GM21619 (cell line): ENCODE measurements around the gene NRSN2.
"Not testable (repeated sequence)": the region's sequence is repeated elsewhere in the genome, so short reads cannot be mapped to it uniquely, and the experiment has no call there.

Experiments
- ATAC-seq: cut with Tn5 transposase; IDR thresholded peaks from one replicate; pipeline ENCODE4 v1.9.1; 2021; ENCODE audit not compliant: unreplicated experiment

Gene NRSN2

DNA sequence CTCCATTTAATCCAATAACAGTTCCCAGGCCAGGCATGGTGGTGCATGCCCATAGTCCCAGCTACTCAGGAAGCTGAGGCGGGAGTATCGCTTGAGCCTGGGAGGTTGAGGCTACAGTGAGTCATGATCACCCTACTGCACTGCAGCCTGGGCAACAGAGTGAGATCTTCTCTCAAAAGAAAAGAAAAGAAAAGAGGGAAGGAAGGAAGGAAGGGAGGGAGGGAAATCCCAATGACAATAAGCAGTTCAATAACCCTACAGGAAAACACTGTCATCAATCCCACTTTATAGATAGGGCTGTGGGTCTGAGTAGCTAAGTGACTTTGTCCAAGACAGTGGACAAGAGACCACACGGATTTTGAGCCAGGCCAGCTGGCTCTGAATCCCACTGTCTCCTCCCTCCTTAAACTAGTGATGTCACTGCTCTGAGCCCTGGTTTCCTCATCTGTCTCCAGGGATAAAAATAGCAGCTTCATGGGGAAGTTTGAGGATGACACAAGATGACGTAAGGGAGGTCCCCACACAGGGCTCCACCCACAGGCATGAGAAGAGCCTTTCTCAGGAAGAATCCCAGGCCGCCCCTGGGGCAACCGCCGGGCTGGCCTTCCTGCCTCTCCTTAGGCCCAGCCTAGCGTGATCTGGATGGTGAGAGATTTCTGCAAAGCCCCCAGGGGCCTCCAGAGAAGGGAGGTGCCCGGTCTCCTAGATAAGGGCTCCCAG, 26.4 kb downstream of the NRSN2 start:
- no peak for ATAC-seq

DNA sequence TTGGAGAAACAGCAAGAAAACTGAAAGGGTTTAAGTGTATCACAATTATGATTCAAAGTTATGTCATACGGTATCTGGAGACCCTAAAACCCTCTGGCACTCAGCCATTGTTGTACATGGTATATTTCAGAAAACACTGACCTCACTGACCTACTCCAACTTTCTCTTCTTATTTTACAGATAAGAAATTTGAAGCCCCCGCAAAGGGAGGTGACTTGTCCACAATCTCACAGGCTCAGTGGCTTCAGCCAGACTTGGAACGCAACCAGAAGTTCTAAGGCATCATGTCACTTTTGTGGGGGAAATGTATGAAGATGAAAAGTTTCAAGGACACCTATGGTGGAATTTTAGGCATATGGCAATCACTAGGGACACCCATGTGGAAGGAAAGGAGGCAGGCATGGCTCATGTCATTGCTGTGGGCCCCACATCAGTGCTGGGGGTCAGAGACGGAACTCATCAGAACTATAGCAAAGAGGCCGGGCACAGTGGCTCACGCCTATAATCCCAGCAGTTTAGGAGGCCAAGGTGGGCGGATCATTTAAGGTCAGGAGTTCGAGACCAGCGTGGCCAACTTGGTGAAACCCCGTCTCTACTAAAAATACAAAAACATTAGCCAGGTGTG, 28.5 kb downstream of the NRSN2 start:
- no peak for ATAC-seq

DNA sequence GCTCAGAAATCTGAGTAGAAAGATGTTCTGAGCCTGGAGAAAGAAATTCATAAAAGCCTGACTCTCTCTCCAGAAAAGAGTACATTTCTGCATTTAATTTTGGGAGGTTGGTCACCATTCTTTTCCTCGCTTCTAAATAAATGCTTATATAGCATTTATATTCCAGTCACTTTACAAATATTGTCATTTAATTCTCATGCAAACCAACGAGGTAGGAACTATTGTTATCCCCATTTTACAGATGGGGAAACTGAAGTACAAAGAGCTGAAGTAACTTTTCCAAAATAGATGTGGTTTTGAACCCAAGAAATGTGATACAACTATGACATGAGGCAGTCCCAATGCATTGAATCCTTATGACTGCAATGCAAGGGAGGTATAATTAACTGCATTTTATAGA, 29.2 kb downstream of the NRSN2 start:
- ATAC-seq, result no peak

DNA sequence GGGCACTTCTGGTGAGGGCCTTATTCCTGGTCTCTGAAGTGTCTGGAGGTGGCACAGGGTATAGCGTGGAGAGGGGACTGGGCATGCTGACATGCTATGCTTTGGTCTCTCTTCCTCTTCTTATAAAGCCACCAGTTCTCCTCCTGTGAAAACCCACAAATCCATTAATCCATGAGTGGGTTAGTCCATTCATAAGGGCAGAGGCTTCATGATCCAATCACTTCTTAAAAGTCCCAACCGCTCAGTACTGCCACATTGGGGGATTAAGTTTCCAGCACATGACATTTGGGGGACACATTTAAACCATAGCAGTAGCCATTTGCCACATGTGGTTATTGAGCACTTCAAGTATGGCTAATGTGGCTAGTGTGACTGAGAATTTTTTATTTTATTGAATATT, 29.8 kb downstream of the NRSN2 start:
- ATAC-seq, result no peak

DNA sequence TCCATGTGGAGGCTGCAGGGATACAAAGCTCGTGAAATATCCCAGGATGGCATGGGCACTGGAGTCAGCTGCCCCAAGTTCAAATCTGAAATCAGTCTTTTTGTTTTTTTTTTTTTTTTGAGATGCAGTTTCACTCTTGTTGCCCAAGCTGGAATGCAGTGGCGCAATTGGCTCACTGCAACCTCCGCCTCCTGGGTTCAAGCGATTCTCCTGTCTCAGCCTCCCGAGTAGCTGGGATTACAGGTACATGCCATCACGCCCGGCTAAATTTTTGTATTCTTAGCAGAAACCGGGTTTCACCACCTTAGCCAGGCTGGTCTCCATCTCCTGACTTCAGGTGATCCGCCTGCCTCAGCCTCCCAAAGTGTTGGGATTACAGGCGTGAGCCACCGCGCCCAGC, 30.7 kb downstream of the NRSN2 start:
- not testable (repeated sequence) for ATAC-seq

DNA sequence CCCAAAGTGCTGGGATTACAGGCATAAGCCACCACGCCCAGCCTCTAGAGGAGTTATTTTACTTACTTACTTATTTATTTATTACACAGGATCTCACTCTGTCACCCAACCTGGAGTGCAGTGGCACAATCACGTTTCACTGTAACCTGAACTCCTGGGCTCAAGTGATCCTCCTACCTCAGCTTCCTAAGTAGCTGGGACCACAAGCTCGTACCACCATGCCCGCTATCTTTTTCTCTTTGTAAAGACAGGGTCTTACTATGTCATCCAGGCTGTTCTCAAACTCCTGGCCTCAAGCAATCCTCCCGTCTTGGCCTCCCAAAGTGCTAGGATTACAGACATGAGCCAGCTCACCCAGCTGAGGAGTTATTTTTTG, 32.0 kb downstream of the NRSN2 start:
- ATAC-seq, result no peak

DNA sequence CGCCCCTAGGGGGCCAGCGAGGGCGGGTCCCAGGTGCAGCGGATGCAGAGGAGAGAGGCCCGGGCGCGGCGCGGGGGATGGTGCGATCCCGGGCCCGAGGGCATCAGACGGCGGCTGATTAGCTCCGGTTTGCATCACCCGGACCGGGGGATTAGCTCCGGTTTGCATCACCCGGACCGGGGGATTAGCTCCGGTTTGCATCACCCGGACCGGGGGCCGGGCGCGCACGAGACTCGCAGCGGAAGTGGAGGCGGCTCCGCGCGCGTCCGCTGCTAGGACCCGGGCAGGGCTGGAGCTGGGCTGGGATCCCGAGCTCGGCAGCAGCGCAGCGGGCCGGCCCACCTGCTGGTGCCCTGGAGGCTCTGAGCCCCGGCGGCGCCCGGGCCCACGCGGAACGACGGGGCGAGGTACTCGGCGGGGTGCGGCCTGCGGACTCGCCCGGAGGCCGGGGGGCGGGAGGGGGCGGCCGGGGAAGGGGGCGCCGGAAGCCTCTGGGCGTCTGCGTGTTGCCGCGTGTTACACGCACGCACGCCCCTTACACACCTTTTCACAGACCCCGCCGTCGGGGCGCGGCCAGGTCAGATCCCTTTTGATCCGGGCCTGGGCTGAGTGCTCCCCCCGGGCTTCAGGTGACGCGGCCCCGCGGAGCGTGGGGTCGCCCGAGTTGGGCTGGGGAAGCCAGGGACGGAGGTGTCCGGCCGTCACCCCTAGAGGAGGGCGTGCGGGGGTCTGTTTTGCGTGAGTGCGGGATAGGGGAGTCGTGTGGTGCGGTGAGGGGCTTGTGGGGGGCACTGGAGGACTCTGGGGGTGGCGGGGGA, 34.1 kb downstream of the NRSN2 start:
- ATAC-seq, result peak; percentile 56

DNA sequence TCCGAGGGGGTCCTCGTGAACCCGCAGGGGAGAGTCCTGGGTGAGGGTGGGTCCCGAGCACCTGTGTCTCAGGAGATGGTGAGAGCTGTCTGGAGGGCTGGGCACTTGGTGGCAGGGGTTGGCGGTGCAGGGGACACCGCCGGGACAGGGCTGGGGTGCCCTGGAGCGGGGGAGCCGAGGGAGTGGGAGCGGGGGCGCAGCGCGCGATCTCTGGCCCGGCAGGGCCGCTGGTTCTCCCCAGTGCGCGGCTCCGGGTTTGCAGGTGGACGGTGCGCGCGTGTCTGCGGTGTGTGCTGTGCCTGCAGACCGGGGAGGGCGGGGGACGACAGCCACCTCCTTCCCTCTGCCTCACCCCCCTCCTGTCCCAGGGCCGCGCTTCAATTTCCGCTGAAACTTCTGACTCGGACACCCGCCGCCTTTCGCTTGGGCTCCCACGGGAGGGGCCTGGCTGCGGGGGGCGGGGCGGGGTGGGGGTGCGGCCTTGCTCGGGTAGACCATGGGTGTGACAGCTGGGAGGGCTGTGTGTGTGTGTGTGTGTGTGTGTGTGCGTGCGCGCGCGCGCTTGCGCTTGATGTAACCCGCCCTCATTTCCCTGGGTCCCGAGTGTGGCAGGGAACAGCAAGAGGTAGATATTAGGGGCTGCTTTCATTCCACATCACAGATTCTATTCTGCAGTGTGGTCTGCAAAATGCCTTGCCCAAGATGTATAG, 34.8 kb downstream of the NRSN2 start:
- ATAC-seq, result peak; percentile 62

DNA sequence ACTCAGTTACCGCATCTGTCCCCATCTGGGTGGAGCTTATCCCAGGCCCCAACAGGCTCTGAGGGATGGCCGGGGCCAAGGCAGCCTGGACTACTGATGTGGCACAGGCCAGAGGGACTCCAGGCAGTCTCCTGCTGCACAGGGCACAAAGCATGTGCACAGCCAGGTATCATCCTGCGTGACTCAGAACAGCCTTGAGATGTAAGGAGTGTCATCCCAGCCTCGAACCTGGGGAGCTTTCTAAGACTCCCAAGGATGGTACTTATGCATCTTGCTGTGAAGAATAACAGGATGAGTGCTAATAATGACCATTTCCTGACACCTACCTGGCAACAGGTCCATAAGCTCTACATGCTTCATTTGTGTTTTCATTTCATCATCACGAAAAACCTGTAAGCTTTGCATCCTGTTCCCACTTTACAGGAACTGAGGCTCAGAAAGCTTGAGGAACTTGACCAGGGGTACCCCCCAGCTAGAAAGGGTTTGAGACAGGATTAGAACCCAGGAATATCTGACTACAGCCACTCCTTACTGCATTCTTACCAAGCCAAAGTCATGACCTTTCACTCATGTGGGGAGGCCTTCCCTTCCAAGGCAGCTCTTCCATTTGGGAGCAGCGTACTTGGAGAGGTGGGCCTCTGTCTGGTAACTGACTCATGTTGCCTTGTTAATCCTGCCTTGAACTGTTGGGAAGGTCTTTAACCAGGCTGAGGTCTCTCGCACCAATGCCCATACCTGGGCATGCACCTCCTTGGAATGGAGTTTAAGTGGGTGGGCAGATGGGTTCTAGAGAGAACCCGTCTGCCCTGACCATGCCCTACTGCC, 35.6 kb downstream of the NRSN2 start:
- ATAC-seq, result no peak

DNA sequence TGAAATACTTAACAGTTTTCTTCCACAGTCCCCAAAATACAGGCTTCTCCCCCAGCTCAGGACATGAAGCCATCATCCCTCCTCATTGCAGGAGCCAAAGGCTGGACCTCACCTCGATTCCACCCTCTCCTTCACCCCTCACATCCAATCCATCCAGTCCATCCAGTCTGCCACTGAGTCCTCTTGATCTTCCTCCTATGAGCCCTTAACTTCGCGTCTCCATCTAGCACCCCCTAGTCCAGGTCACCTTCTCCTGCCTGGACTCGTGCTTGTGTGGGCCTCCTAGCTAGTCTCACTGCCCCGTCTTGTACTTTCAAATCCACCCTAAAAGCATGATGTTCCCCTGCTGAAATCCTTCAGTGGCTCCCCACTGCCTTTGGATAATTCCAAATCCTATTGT, 37.0 kb downstream of the NRSN2 start:
- ATAC-seq, result no peak

DNA sequence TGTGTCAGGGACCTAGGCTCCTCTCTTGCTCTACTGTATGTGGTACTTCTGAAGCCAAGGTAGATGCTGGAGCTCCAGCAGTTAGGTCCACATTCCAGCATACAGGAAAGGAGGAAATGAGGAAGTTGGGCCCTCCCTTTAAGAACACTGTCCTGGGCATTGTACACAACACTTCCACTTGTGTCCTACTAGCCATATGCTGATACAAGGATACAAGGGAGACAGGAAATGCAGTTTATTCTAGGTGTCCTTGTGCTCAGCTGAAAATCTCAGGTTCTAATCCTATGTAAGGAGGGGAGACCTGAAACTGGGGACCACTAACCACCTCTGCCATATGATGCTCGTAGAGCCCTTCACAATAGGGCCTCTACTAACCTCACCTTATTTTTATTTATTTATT, 37.8 kb downstream of the NRSN2 start:
- ATAC-seq, result no peak

DNA sequence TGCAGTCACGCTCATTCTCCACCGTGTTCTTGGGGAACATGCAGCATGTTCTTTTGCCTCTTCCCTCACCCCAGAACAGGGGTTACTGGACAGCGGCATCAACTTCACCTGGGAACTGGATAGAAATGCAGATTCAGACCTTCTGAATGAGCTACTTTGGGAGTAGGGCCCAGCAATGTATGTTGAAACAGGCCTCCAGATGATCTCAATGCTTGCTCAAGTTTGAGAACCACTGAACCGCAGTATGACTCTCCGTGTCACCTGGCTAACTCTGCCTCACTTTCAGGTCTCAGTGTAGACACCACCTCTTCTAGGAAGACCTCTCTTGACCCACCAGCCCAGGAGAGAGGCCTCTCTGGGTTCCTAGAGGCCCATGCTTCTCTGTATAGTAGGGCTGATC, 38.5 kb downstream of the NRSN2 start:
- no peak for ATAC-seq

DNA sequence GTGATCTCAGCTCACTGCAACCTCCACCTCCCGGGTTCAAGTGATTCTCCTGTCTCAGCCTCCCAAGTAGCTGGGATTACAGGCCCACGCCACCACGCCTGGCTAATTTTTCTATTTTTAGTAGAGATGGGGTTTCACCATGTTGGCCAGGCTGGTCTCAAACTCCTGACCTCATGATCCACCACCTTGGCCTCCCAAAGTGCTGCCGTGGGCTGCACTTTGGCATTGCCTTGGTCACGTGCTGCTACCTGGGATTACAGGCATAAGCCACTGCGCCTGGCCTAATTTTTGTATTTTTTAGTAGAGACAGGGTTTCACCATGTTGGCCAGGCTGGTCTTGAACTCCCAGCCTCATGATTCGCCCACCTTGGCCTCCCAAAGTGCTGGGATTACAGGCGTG, 39.7 kb downstream of the NRSN2 start:
- ATAC-seq, result not testable (repeated sequence)

DNA sequence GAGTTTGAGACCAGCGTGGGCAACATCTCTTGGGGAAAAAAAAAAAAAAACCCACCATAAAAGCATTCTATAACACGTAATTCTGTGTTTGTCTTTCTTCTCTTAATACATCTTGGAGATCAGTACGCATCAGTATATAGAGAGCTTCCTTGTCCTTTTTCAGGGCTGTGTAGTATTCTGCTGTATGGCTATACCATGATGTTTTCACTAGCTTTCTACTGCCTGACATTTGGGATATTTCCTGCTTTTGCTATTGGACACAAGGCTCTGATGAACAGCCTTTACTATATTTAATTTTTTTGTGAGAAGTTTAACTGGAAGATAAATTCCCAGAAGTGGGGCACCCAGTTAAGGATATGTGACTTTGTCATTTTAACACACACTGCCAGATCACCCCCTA, 40.6 kb downstream of the NRSN2 start:
- no peak for ATAC-seq

DNA sequence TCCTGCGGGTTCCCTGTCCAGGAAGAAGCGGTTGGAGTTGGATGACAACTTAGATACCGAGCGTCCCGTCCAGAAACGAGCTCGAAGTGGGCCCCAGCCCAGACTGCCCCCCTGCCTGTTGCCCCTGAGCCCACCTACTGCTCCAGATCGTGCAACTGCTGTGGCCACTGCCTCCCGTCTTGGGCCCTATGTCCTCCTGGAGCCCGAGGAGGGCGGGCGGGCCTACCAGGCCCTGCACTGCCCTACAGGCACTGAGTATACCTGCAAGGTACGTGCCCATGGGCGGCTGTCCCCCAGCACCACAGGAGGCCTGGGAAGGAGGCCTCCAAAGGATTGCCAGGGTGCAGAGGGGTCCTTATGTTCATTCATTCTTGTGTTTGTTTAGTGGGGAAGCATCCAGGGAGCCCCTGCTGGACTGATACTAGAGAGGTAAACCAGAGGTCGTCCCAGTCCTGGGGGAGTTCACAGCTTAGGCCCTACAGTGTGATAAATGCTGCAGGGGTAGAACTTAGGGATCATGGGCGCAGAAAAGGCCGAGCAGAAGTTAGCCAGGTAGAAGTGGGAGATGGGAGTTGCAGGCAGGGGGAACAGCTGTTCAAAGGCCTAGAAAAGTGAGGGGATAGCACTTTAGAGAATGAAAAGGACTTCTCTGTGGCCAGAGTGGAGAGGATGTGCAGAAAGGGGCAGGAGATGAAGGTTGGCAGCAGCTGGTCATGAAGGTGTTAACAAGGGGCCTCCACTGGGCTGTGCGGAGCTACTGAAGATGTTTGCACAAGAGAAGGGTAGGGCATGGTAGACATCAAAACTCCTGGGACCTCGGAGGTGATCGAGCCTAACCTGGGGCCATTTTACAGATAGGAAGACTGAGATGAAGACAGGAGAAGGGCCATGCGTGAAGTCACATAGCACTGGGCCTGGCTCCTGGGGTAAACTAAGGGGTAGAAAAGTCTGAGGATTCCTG, 41.4 kb downstream of the NRSN2 start:
- ATAC-seq, result no peak

DNA sequence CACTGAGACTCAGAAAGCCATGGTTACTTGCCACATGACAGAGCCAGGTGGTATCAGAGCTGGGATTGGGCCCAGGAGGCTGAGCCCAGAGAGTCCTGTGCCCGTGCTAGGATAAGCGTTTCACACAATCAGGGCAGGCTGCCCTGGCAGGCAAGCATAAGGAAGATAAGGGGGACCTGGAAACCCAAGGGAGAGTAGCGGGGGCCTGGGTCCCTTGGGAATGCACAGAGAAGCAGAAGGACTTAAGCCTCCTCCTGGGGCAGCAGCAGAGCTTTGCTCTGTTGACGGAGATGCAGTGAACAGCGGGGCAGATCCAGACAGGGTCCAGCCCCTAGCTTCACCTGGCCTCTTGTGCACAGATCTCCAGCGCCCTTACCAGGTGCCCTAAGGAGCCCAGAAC, 42.3 kb downstream of the NRSN2 start:
- no peak for ATAC-seq

DNA sequence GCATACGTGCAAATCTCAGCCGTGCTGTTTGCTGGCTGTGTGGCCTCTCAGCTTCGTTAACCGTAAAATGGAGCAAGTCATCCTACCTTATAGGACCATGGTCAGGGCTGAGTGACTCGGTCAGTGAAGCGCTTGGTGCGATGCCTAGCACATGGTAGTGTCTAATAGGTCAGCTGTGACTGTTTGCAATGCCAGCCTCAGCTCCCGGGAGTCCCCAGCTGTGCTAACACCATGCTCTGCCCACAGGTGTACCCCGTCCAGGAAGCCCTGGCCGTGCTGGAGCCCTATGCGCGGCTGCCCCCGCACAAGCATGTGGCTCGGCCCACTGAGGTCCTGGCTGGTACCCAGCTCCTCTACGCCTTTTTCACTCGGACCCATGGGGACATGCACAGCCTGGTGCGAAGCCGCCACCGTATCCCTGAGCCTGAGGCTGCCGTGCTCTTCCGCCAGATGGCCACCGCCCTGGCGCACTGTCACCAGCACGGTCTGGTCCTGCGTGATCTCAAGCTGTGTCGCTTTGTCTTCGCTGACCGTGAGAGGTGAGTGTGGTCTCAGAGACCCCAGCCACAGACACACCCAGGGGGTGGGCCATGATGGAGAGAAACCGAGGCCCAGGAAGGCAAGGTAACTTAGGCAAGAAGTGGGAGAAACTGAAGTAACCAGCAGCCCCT, 44.3 kb downstream of the NRSN2 start:
- no peak for ATAC-seq

DNA sequence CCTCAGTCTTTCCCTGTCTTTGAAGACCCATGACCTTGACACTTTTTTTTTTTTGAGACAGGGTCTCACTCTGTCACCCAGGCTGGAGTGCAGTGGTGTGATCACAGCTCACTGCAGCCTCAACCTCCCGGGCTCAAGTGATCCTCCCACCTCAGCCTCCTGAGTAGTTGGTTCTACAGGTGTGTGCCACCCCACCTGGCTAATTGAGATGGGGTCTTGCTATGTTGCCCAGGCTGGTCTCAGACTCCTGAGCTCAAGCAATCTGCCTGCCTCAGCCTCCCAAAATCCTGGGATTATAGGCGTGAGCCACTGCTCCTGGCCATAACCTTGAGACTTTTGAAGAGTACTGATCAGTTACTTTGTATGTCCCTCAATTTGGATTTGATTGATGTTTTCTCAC, 46.4 kb downstream of the NRSN2 start:
- ATAC-seq, result not testable (repeated sequence)

DNA sequence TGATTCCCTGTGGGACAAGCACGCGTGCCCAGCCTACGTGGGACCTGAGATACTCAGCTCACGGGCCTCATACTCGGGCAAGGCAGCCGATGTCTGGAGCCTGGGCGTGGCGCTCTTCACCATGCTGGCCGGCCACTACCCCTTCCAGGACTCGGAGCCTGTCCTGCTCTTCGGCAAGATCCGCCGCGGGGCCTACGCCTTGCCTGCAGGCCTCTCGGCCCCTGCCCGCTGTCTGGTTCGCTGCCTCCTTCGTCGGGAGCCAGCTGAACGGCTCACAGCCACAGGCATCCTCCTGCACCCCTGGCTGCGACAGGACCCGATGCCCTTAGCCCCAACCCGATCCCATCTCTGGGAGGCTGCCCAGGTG, 49.3 kb downstream of the NRSN2 start:
- ATAC-seq, result no peak
